GM12872 (cell line): ENCODE measurements around the gene MYOZ2.

ENCODE experiments used
- CTCF ChIP-seq: IDR thresholded peaks from 3 replicates; pipeline ENCODE4 v1.5.1; 2011; ENCODE audit warnings: low read depth, mild to moderate bottlenecking, low read length, moderate library complexity; ENCODE audit not compliant: insufficient read depth

MYOZ2 gene

GRCh38 chr4:119113033-119113655 lies 22.5 kb upstream of the MYOZ2 start:
- no peak for TF ChIP-seq CTCF

DNA sequence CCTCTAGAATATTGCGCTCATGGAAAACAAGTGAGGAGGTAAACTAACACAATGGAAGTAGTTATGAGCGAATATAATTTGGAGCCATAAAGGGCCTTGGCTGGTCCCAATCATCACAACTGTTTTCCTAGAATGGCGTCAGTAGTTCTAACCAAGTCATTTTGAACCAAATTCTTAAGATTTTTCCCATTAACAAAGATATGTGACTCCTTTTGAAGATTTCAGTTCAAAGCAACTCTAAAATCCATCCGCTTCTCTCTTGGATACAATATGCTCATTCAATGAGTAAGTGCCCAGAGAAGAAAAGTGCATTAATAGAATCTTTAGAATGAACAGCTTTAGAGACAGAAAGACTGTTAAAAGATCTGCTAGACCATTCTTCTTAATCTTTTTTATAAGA lies 19.6 kb upstream of the MYOZ2 start:
- TF ChIP-seq CTCF = no peak

GRCh38 chr4:119116925-119117900 lies 18.4 kb upstream of the MYOZ2 start:
- TF ChIP-seq CTCF = no peak

GRCh38 chr4:119118397-119118796 lies 17.2 kb upstream of the MYOZ2 start:
- TF ChIP-seq CTCF = no peak

- no peak for TF ChIP-seq CTCF
Observed at GRCh38 chr4:119124352-119124751, 11.3 kb upstream of the MYOZ2 start.

- no peak for TF ChIP-seq CTCF
Observed at GRCh38 chr4:119125931-119126330, 9.7 kb upstream of the MYOZ2 start.

- TF ChIP-seq CTCF = no peak
Observed at GRCh38 chr4:119128148-119128547, 7.5 kb upstream of the MYOZ2 start.
